HG03280 (cell line): ENCODE results near the gene COA8.
"Not testable (repeated sequence)": the region's sequence is repeated elsewhere in the genome, so short reads cannot be mapped to it uniquely, and the experiment has no call there.

Experiments used
- ATAC-seq: cut with Tn5 transposase; IDR thresholded peaks from one replicate; pipeline ENCODE4 v1.9.1; 2021; ENCODE audit warnings: mild to moderate bottlenecking, moderate library complexity; ENCODE audit not compliant: unreplicated experiment

Gene COA8

DNA sequence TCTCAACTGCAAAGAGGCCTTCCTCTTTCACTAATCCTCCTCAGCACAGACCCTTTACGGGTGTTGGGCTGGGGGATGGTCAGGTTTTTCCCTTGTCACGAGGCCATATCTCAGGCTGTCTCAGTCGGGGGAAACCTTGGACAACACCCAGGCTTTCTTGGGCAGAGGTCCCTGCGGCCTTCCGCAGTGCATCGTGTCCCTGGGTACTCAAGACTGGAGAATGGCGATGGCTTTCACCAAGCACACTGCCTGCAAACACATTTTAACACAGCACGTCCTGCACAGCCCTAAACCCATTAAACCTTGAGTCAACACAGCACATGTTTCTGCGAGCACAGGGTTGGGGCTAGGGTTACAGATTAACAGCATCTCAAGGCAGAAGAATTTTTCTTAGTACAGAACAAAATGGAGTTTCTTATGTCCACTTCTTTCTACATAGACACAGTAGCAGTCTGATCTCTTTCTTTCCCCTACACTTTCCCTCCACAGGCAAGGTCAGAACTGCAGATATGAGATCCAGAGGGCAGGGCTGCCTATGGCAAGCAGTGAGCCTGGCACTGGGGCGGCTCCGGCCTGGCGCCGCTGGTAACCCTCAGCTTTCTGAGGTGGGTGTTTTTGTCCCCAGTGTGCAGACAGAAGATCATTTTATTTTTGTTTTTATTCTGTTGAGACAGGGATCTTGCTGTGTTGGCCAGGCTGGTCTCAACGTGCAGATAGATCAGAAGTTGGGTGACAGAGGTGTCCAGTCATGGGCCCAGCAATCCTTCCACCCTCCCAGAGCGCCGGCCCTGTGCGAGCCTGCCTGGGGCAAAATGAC lies 37.1 kb upstream of the COA8 start:
- not testable (repeated sequence) for ATAC-seq

GRCh38 chr14:103526247-103526913 lies 36.4 kb upstream of the COA8 start:
- no peak for ATAC-seq

GRCh38 chr14:103526914-103527248 lies 35.9 kb upstream of the COA8 start:
- ATAC-seq, result no peak

GRCh38 chr14:103527408-103528145 lies 35.2 kb upstream of the COA8 start:
- ATAC-seq, result no peak

DNA sequence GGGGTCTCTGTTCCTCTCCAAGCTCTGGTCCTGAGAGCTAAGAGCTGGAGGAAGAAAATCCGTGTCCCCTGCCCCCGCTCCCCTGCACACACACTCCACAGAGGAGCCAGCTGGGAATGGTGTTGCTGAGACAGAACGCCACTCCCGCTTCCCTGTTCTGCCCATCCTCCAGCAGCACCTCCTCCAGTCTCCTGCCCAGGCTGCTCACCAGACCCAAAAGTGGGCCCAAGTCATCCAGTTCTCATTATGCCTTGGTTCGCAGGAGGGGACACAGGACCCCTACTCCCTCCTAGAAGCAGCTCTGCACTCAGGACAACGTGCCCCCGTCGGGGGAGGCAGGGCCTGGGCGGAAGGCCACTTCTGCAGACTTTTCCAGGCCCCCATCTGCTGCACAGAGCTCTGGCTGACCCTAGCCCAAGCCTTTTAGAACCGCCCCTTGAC lies 34.6 kb upstream of the COA8 start:
- ATAC-seq, result no peak

DNA sequence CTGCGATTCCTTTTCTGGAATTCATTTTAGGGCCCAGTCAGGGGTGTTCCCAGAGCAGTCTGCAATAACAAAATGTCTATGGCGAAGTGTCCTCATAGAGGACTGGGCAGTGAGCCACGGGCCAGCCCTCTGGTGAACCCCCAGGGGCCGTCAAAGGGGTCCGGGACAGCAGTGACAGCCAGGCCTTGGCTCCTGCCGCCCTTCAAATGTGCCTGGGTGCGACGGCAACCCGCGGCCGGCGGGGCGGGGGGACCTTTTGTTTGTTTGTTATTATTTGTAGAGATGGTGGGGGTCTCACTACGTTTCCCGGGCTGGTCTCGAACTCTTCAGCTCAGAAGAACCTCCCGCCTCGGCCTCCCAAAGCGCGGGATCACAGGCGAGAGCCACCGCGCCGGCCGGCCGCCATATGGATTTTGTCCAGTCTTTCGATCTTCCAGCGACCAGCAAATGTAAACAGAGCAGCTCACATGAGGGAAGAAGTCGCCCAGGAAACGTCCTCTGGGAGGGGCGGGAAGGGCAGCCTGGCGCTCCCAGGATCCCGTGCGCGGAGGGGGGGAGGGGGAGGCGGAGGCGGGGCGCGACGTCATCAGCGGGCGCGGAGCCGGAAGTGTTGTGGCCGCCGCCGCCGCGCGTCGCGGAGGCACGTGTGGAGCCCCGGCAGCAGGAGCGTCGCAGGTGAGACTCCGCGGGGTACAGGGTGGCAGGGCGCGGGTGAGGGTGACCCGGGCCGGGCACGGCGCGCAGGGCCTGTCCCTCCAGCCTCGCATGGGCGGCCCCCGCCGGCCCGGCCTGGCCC lies 34.0 kb upstream of the COA8 start, which contains the start of gene TRMT61A:
Gene TRMT61A, plus strand, starts transcription at position 610 of the 796 bp plus-strand sequence. CDS start 783 bp downstream, outside the sequence.
- peak; percentile 45 for ATAC-seq

DNA sequence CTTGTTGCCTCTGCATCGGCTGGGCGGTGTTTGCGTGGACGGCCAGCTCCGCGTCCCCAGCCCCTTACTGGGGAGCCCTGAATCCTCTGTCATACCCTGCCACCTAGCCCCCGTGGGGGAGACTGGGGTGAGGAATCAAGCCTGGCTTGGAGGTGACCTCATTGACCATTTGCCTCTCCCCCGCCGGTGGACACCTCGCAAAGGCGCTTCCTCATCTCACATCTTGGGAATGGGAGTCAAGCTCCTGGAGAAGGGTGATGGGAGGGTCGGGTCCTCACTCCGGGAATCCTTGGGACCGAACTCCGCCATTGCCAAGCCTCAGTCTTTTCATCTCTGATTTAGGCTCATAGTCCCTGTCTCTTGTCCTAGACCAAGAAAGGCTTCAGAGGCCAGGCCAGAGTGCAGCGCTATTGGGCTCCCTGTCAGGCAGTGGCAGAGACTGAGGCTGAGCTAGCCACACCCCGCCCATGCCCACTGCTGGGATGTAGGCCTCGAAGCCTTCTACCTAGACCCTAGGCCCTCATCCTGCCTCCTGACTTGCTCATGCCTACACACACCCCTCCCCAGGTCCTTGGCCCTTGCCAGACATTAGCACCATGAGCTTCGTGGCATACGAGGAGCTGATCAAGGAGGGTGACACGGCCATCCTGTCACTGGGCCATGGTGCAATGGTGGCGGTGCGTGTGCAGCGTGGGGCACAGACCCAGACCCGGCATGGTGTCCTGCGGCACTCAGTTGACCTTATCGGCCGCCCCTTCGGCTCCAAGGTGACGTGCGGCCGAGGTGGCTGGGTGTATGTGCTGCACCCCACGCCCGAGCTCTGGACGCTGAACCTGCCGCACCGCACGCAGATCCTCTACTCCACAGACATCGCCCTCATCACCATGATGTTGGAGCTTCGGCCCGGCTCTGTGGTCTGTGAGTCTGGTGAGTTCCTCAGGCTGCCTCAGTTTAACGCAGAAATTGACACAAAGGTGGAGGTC lies 33.1 kb upstream of the COA8 start:
- ATAC-seq, result no peak

GRCh38 chr14:103530390-103530789 lies 32.4 kb upstream of the COA8 start:
- no peak for ATAC-seq

- no peak for ATAC-seq
Observed at GRCh38 chr14:103530831-103531230, 31.9 kb upstream of the COA8 start.

GRCh38 chr14:103531421-103532215 lies 31.1 kb upstream of the COA8 start:
- ATAC-seq, result no peak

- ATAC-seq, result no peak
Observed at GRCh38 chr14:103532216-103533136, 30.3 kb upstream of the COA8 start.

- no peak for ATAC-seq
Observed at GRCh38 chr14:103533137-103533998, 29.4 kb upstream of the COA8 start.

- no peak for ATAC-seq
Observed at GRCh38 chr14:103533999-103534575, 28.7 kb upstream of the COA8 start.

DNA sequence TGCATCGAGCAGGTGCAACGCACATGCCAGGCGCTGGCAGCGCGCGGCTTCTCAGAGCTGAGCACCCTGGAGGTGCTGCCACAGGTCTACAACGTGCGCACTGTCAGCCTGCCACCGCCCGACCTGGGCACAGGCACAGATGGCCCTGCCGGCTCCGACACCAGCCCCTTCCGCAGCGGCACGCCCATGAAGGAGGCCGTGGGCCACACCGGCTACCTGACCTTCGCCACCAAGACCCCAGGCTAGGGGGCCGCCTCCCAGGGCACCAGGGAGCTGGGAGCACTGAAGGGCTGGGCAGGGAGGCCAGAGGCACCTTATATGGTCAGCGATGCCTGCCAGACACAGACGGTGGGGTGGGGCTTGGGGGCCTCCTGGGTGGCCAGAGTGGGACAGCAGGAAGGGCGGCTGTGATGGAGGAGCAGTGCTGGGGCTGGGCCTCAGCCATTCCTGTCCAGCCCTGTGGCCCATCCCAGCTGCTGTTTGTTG lies 28.1 kb upstream of the COA8 start:
- ATAC-seq, result no peak

DNA sequence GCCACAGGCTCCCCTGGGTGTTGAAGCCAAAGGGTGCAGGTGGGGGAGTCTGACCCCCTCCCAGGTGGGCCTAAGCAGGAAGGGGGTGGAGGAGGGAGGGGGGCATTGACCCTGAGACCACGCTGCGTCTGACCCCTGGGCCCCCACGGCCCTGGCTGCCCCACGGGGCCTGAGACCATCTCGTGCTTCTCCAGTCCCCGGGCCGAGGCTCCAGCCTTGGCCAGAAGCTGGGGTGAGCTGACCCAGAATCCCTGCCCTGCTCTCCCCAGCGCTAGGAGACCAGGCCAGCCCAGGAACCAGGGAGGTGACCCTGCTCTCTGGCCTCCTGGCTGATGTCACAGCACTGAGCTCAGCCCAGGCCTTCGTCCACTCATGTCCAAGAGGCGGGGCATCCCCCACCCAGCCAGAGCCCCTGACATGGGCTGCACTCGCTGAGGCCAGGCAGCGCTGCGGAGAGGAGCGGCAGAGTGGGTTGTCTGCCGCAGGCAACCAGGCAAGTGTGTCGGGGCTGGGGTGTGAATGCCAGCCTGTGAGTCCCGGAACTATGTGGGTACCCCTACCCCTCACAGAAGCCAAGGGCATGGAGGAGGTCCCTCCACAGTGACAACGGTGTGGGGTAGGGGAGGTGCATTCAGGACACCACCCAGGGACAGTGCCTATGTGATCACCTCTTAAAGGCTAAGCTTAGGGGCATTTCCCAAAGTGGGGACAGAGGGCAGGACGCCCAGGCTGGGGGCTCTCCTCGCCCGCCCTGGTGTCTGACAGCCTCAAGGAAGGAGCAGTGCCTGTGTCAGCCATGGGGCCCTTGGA lies 27.5 kb upstream of the COA8 start:
- no peak for ATAC-seq
